Measurements from ENCODE around the gene PSMD5. TPM values are rescaled to one million over a fixed set of nuclear protein-coding genes. Genes with fewer than 3 reads are reported as not detected.
A peak's percentile ranks its signal among the peaks of the same experiment; 100 is the strongest.

Gene PSMD5
- total RNA-seq, 1 donor from 2014 or later = 53.3 TPM

DNA sequence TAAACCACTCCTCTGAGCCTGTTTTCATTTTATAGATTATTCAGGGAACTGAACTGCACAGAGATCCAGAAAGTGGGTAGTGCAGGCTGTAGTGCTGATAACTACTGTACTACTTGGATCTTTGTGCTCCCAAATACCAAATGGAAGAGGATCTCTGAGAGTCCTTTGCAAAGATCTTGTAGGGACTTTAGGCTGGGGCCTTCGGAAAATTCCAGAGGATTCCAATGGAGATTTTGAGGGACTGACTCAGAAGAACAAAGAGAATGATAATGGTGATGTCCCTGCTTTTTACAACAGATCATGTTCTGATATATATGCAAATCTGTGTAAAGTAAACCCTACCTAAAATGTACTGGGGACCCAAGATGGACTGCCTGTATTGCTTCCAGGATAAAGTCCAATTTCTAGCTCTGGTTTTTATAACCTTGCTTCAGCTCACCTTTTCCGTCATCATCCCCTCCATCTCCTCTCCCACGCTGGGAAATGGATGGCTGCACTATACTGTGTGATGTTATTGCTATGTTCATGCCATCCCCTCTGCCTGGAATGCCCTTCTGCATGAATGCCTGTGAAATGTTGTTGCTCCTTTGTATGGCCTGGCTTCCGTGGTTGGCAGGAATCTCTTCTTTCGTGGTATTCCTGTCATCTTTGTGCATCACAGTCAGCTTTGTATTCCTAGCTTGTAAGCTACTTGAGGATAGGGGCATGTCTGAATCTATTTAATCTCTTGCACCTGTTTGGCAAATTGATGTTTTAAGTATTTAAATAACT is 9.7 kb upstream of the PSMD5 start:
- peaks cover 13% of the 10 kb centered on the region for H3K36me3 Mint-ChIP-seq (ENCODE audit: unreplicated experiment)
- H3K4me3 Mint-ChIP-seq (ENCODE audit: unreplicated experiment) = no peak overlapping the region
- peak overlapping the region; percentile 50 for H3K27ac Mint-ChIP-seq (ENCODE audit: unreplicated experiment)
- no peak for DNase-seq (ENCODE audit: extremely low spot score, unreplicated experiment)
- no peaks in the 10 kb centered on the region for H3K27me3 Mint-ChIP-seq (ENCODE audit: unreplicated experiment)
- H3K9me3 Mint-ChIP-seq (ENCODE audit: unreplicated experiment) = no peaks in the 10 kb centered on the region
- TF ChIP-seq CTCF (IDR thresholded peaks at IDR 0.05) = no peak
- H3K4me1 Mint-ChIP-seq (ENCODE audit: unreplicated experiment) = peaks cover 6% of the 10 kb centered on the region

- H3K4me3 Mint-ChIP-seq (ENCODE audit: unreplicated experiment) = no peak overlapping the region
- H3K27ac Mint-ChIP-seq (ENCODE audit: unreplicated experiment) = peak overlapping the region; percentile 50
- no peak for TF ChIP-seq CTCF (IDR thresholded peaks at IDR 0.05)
- peaks cover 6% of the 10 kb centered on the region for H3K4me1 Mint-ChIP-seq (ENCODE audit: unreplicated experiment)
- DNase-seq (ENCODE audit: extremely low spot score, unreplicated experiment) = peak; percentile 60
- H3K27me3 Mint-ChIP-seq (ENCODE audit: unreplicated experiment) = no peaks in the 10 kb centered on the region
- H3K9me3 Mint-ChIP-seq (ENCODE audit: unreplicated experiment) = no peaks in the 10 kb centered on the region
- H3K36me3 Mint-ChIP-seq (ENCODE audit: unreplicated experiment) = peaks cover 5% of the 10 kb centered on the region
Observed at GRCh38 chr9:120851449-120851848, 8.7 kb upstream of the PSMD5 start.

- no peak overlapping the region for H3K4me3 Mint-ChIP-seq (ENCODE audit: unreplicated experiment)
- TF ChIP-seq CTCF (IDR thresholded peaks at IDR 0.05) = no peak
- no peaks in the 10 kb centered on the region for H3K27me3 Mint-ChIP-seq (ENCODE audit: unreplicated experiment)
- peak; percentile 3 for DNase-seq (ENCODE audit: extremely low spot score, unreplicated experiment)
- peaks cover 3% of the 10 kb centered on the region for H3K36me3 Mint-ChIP-seq (ENCODE audit: unreplicated experiment)
- no peaks in the 10 kb centered on the region for H3K9me3 Mint-ChIP-seq (ENCODE audit: unreplicated experiment)
- no peak overlapping the region for H3K27ac Mint-ChIP-seq (ENCODE audit: unreplicated experiment)
- H3K4me1 Mint-ChIP-seq (ENCODE audit: unreplicated experiment) = peaks cover 4% of the 10 kb centered on the region
Observed at GRCh38 chr9:120850315-120850714, 7.6 kb upstream of the PSMD5 start.

DNA sequence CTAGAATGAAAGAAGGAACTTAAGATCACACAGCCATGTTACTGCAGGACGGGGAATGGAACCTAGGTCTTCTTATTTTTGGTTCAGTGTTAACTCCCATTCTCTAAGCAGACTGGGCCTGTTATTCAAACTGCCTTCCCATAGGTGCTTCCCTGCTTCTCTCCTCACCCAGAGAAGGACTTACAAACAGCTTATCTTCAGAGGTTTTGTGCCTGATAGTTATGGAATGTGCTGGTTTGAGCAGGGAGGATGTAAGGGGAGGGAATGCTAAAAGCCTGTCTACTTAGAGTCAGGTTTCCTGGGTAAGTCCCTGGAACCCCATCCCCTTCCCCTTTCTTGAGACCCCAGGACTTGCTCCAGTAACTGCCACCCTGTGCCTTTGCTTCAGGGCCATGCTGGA is 4.2 kb upstream of the PSMD5 start:
- Mint-ChIP-seq H3K27ac (ENCODE audit: unreplicated experiment) (no peak overlapping the region), H3K36me3 (ENCODE audit: unreplicated experiment) (peaks cover 10% of the 10 kb centered on the region), H3K4me3 (ENCODE audit: unreplicated experiment) (no peak overlapping the region), H3K4me1 (ENCODE audit: unreplicated experiment) (peaks cover 16% of the 10 kb centered on the region), H3K27me3 (ENCODE audit: unreplicated experiment) (no peaks in the 10 kb centered on the region), H3K9me3 (ENCODE audit: unreplicated experiment) (no peaks in the 10 kb centered on the region)
- TF ChIP-seq CTCF (IDR thresholded peaks at IDR 0.05) = no peak
- DNase-seq (ENCODE audit: extremely low spot score, unreplicated experiment) = peak; percentile 40

DNA sequence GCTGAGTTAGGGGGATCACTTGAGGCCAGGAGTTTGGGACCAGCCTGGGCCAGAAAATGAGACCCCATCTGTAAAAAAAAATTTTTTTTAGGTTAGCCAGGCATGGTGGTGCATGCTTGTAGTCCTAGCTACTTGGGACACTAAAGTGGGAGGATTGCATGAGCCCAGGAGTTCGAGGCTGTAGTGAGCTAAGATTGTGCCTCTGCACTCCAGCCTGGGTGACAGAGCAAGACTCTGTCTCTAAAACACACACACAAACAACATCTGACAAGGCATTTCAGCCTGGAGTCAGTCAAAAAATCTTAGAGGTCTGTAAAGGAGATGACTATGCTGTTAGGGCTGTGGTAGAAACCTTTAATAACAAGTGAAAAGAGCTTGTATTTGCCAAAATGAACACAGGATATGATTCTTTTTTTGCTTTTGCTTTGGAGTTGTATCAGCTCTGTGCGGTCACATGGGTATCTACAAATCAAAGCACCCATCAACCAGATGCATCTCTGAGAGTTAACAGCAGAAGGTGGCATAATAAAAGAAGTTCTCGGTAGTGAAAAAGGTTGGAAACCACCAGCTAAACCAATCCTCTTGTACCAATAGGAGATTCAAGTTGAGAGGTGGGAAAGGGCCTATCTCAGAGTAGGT is 3.6 kb upstream of the PSMD5 start:
- peaks cover 22% of the 10 kb centered on the region for H3K4me1 Mint-ChIP-seq (ENCODE audit: unreplicated experiment)
- no peak for TF ChIP-seq CTCF (IDR thresholded peaks at IDR 0.05)

More for the DNA sequence above, 3.6 kb upstream of the PSMD5 start:
- no peaks in the 10 kb centered on the region for H3K9me3 Mint-ChIP-seq (ENCODE audit: unreplicated experiment)
- H3K27me3 Mint-ChIP-seq (ENCODE audit: unreplicated experiment) = no peaks in the 10 kb centered on the region
- peaks cover 14% of the 10 kb centered on the region for H3K36me3 Mint-ChIP-seq (ENCODE audit: unreplicated experiment)
- H3K27ac Mint-ChIP-seq (ENCODE audit: unreplicated experiment) = no peak overlapping the region
- DNase-seq (ENCODE audit: extremely low spot score, unreplicated experiment) = peak; percentile 25
- no peak overlapping the region for H3K4me3 Mint-ChIP-seq (ENCODE audit: unreplicated experiment)

Measured in osteocyte (in vitro differentiated cells).